ENCODE measurements around the gene PTGR3.
A peak's percentile ranks its signal among the peaks of the same experiment; 100 is the strongest.

PTGR3 gene

GRCh38 chr18:75165926-75166325 lies 43.0 kb downstream of the PTGR3 start:
- Histone ChIP-seq H3K4me3 (no peak overlapping the region), H3K27ac (no peak overlapping the region)
- TF ChIP-seq CTCF (IDR thresholded peaks at IDR 0.05): no peak
- DNase-seq (ENCODE audit: low spot score): peak; percentile 57

GRCh38 chr18:75164479-75164878 lies 44.5 kb downstream of the PTGR3 start:
- Histone ChIP-seq H3K27ac (no peak overlapping the region), H3K4me3 (no peak overlapping the region)
- TF ChIP-seq CTCF (IDR thresholded peaks at IDR 0.05): no peak
- DNase-seq (ENCODE audit: low spot score): peak; percentile 36

GRCh38 chr18:75163736-75164135 lies 45.2 kb downstream of the PTGR3 start:
- no peak for TF ChIP-seq CTCF (IDR thresholded peaks at IDR 0.05)
- Histone ChIP-seq H3K4me3 (no peak overlapping the region), H3K27ac (no peak overlapping the region)
- peak; percentile 50 for DNase-seq (ENCODE audit: low spot score)

- H3K27ac ChIP-seq: no peak overlapping the region
- peak; percentile 52 for DNase-seq (ENCODE audit: low spot score)
- H3K4me3 ChIP-seq: no peak overlapping the region
- TF ChIP-seq CTCF (IDR thresholded peaks at IDR 0.05): no peak
Measured at GRCh38 chr18:75162978-75163377, 46.0 kb downstream of the PTGR3 start.

- Histone ChIP-seq H3K27ac (no peak overlapping the region), H3K4me3 (no peak overlapping the region)
- no peak for DNase-seq (ENCODE audit: low spot score)
- no peak for TF ChIP-seq CTCF (IDR thresholded peaks at IDR 0.05)
Measured at GRCh38 chr18:75162467-75162866, 46.5 kb downstream of the PTGR3 start.

- peak overlapping the region in 1 of 2 donors; percentile 11 for H3K27ac ChIP-seq
- DNase-seq (ENCODE audit: low spot score): peak; percentile 66
- no peak for TF ChIP-seq CTCF (IDR thresholded peaks at IDR 0.05)
- H3K4me3 ChIP-seq: peak overlapping the region; percentile 68
Measured at GRCh38 chr18:75161256-75162028, 47.5 kb downstream of the PTGR3 start.

GRCh38 chr18:75160364-75160763 lies 48.6 kb downstream of the PTGR3 start:
- TF ChIP-seq CTCF (IDR thresholded peaks at IDR 0.05): no peak
- no peak overlapping the region for H3K27ac ChIP-seq
- H3K4me3 ChIP-seq: peak overlapping the region; percentile 62
- DNase-seq (ENCODE audit: low spot score): peak; percentile 65
